Ishikawa (cell line): Measurements from ENCODE around the gene MLLT1.

ENCODE experiments used
- EP300 ChIP-seq: IDR thresholded peaks from 2 replicates; pipeline ENCODE4 v1.6.1; 2012; ENCODE audit warnings: borderline replicate concordance
- USF1 ChIP-seq: IDR thresholded peaks from 2 replicates; pipeline ENCODE4 v1.6.1; 2012

GRCh38 chr19:6216236-6216995, 63.4 kb downstream of the MLLT1 start:
- TF ChIP-seq EP300 (no peak), USF1 (no peak)
